ENCODE measurements around the gene HNF4A.

DNA sequence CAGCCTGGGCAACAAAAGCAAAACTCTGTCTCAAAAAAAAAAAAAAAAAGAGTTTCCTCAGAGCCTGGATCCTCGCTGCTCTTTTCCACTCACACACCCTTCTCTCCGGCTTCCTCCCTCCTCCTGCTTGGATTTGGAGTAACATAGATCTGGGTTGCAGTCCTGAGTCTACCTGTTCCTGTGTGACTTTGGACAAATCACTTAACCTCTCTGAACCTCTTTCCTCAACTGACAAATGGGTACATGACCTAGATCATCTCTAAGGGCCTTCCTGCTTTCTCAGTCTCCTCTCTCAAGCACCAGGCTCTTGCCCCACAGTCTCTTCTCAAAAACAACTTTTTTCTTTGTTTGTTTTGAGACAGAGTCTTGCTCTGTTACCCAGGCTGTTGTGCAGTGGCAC, 24.3 kb upstream of the HNF4A start:
- TF ChIP-seq, protein P1, sequence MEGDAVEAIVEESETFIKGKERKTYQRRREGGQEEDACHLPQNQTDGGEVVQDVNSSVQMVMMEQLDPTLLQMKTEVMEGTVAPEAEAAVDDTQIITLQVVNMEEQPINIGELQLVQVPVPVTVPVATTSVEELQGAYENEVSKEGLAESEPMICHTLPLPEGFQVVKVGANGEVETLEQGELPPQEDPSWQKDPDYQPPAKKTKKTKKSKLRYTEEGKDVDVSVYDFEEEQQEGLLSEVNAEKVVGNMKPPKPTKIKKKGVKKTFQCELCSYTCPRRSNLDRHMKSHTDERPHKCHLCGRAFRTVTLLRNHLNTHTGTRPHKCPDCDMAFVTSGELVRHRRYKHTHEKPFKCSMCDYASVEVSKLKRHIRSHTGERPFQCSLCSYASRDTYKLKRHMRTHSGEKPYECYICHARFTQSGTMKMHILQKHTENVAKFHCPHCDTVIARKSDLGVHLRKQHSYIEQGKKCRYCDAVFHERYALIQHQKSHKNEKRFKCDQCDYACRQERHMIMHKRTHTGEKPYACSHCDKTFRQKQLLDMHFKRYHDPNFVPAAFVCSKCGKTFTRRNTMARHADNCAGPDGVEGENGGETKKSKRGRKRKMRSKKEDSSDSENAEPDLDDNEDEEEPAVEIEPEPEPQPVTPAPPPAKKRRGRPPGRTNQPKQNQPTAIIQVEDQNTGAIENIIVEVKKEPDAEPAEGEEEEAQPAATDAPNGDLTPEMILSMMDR (IDR thresholded peaks at IDR 0.05), result no peak
- TF ChIP-seq EP300 (IDR thresholded peaks at IDR 0.05; ENCODE audit: low read depth) (no peak), POLR2A (IDR thresholded peaks at IDR 0.05) (no peak)
